Measurements from ENCODE around the gene CAPN9. TPM values are rescaled to one million over a fixed set of nuclear protein-coding genes. Genes with fewer than 3 reads are reported as not detected.

The CAPN9 gene
- total and polyA plus RNA-seq, 4 experiments from 2014 or later = 0.24 TPM; not detected in 3

- CTCF ChIA-PET (ENCODE audit: partially characterized antibody) = no interaction called here
- H3K27ac Mint-ChIP-seq = no peak overlapping the region
- Histone ChIP-seq H3K36me3 (ENCODE audit: insufficient read depth, low read length) (no peaks in the 10 kb centered on the region), H3K27ac (ENCODE audit: low read depth, low read length) (no peak overlapping the region), H3K27me3 (ENCODE audit: insufficient read depth, low read length) (no peaks in the 10 kb centered on the region), H3K9me3 (ENCODE audit: control insufficient read depth in 1 of 2, low read length in 2 of 2) (no peaks in the 10 kb centered on the region), H3K4me1 (ENCODE audit: insufficient read depth, low read length) (no peaks in the 10 kb centered on the region), H3K4me3 (ENCODE audit: low read length in 2 of 2) (no peak overlapping the region)
- intact Hi-C loops (cut with micrococcal nuclease) = no loop called here
- H3K4me1 Mint-ChIP-seq = no peaks in the 10 kb centered on the region
- H3K4me3 Mint-ChIP-seq = no peak overlapping the region
- DNase-seq = no peak
- POLR2A ChIA-PET (ENCODE audit: partially characterized antibody) = no interaction called here
- peaks cover 8 to 9% of the 10 kb centered on the region in 2 donors for H3K27me3 Mint-ChIP-seq
- H3K36me3 Mint-ChIP-seq = no peaks in the 10 kb centered on the region
- H3K9me3 Mint-ChIP-seq = peaks cover 0 to 11% (median 3%) of the 10 kb centered on the region in 8 donors
Measured at GRCh38 chr1:230828421-230828820, 81.2 kb downstream of the CAPN9 start.

GRCh38 chr1:230831771-230832170, 84.6 kb downstream of the CAPN9 start:
- Histone ChIP-seq H3K36me3 (ENCODE audit: insufficient read depth, low read length) (no peaks in the 10 kb centered on the region), H3K4me1 (ENCODE audit: insufficient read depth, low read length) (no peaks in the 10 kb centered on the region), H3K9me3 (ENCODE audit: control insufficient read depth in 1 of 2, low read length in 2 of 2) (no peaks in the 10 kb centered on the region), H3K4me3 (ENCODE audit: low read length in 2 of 2) (no peak overlapping the region), H3K27ac (ENCODE audit: low read depth, low read length) (no peak overlapping the region), H3K27me3 (ENCODE audit: insufficient read depth, low read length) (no peaks in the 10 kb centered on the region)
- peaks cover 0 to 11% (median 3%) of the 10 kb centered on the region in 8 donors for H3K9me3 Mint-ChIP-seq
- no peak for DNase-seq
- ChIA-PET CTCF (ENCODE audit: partially characterized antibody) (no interaction called here), POLR2A (ENCODE audit: partially characterized antibody) (no interaction called here)
- H3K4me3 Mint-ChIP-seq = no peak overlapping the region
- H3K27ac Mint-ChIP-seq = no peak overlapping the region
- H3K36me3 Mint-ChIP-seq = no peaks in the 10 kb centered on the region
- intact Hi-C loops (cut with micrococcal nuclease) = no loop called here
- peaks cover 6 to 14% of the 10 kb centered on the region in 2 donors for H3K27me3 Mint-ChIP-seq
- no peaks in the 10 kb centered on the region for H3K4me1 Mint-ChIP-seq

- Histone ChIP-seq H3K9me3 (ENCODE audit: control insufficient read depth in 1 of 2, low read length in 2 of 2) (no peaks in the 10 kb centered on the region), H3K27ac (ENCODE audit: low read depth, low read length) (no peak overlapping the region), H3K27me3 (ENCODE audit: insufficient read depth, low read length) (no peaks in the 10 kb centered on the region), H3K4me1 (ENCODE audit: insufficient read depth, low read length) (no peaks in the 10 kb centered on the region), H3K4me3 (ENCODE audit: low read length in 2 of 2) (no peak overlapping the region), H3K36me3 (ENCODE audit: insufficient read depth, low read length) (no peaks in the 10 kb centered on the region)
- POLR2A ChIA-PET (ENCODE audit: partially characterized antibody) = no interaction called here
- no peak overlapping the region for H3K4me3 Mint-ChIP-seq
- H3K27ac Mint-ChIP-seq = no peak overlapping the region
- H3K9me3 Mint-ChIP-seq = peaks cover 0 to 11% (median 3%) of the 10 kb centered on the region in 8 donors
- peaks cover 6 to 14% of the 10 kb centered on the region in 2 donors for H3K27me3 Mint-ChIP-seq
- no peaks in the 10 kb centered on the region for H3K4me1 Mint-ChIP-seq
- CTCF ChIA-PET (ENCODE audit: partially characterized antibody) = no interaction called here
- intact Hi-C loops (cut with micrococcal nuclease) = no loop called here
- H3K36me3 Mint-ChIP-seq = peaks cover 0 to 1% of the 10 kb centered on the region in 2 donors
- no peak for DNase-seq
Measured at GRCh38 chr1:230832476-230832875, 85.3 kb downstream of the CAPN9 start.

GRCh38 chr1:230833511-230833910, 86.3 kb downstream of the CAPN9 start:
- H3K36me3 Mint-ChIP-seq = peaks cover 2 to 12% of the 10 kb centered on the region in 2 donors
- Histone ChIP-seq H3K27ac (ENCODE audit: low read depth, low read length) (no peak overlapping the region), H3K4me3 (ENCODE audit: low read length in 2 of 2) (no peak overlapping the region), H3K4me1 (ENCODE audit: insufficient read depth, low read length) (no peaks in the 10 kb centered on the region), H3K27me3 (ENCODE audit: insufficient read depth, low read length) (no peaks in the 10 kb centered on the region), H3K36me3 (ENCODE audit: insufficient read depth, low read length) (no peaks in the 10 kb centered on the region), H3K9me3 (ENCODE audit: control insufficient read depth in 1 of 2, low read length in 2 of 2) (no peaks in the 10 kb centered on the region)
- ChIA-PET POLR2A (ENCODE audit: partially characterized antibody) (no interaction called here), CTCF (ENCODE audit: partially characterized antibody) (no interaction called here)
- H3K4me1 Mint-ChIP-seq = no peaks in the 10 kb centered on the region
- intact Hi-C loops (cut with micrococcal nuclease) = no loop called here
- peaks cover 0 to 11% (median 3%) of the 10 kb centered on the region in 8 donors for H3K9me3 Mint-ChIP-seq
- no peak for DNase-seq
- peaks cover 6 to 14% of the 10 kb centered on the region in 2 donors for H3K27me3 Mint-ChIP-seq
- no peak overlapping the region for H3K27ac Mint-ChIP-seq
- H3K4me3 Mint-ChIP-seq = no peak overlapping the region

- DNase-seq = no peak
- intact Hi-C loops (cut with micrococcal nuclease) = no loop called here
- H3K36me3 Mint-ChIP-seq = peaks cover 8 to 19% of the 10 kb centered on the region in 2 donors
- no peak overlapping the region for H3K27ac Mint-ChIP-seq
- ChIA-PET POLR2A (ENCODE audit: partially characterized antibody) (no interaction called here), CTCF (ENCODE audit: partially characterized antibody) (no interaction called here)
- Histone ChIP-seq H3K9me3 (ENCODE audit: control insufficient read depth in 1 of 2, low read length in 2 of 2) (no peaks in the 10 kb centered on the region), H3K27me3 (ENCODE audit: insufficient read depth, low read length) (no peaks in the 10 kb centered on the region), H3K36me3 (ENCODE audit: insufficient read depth, low read length) (no peaks in the 10 kb centered on the region), H3K4me3 (ENCODE audit: low read length in 2 of 2) (no peak overlapping the region), H3K27ac (ENCODE audit: low read depth, low read length) (no peak overlapping the region), H3K4me1 (ENCODE audit: insufficient read depth, low read length) (no peaks in the 10 kb centered on the region)
- H3K4me3 Mint-ChIP-seq = no peak overlapping the region
- peaks cover 6 to 13% of the 10 kb centered on the region in 2 donors for H3K27me3 Mint-ChIP-seq
- no peaks in the 10 kb centered on the region for H3K4me1 Mint-ChIP-seq
- H3K9me3 Mint-ChIP-seq = peaks cover 0 to 11% (median 3%) of the 10 kb centered on the region in 8 donors
Measured at GRCh38 chr1:230834292-230834691, 87.1 kb downstream of the CAPN9 start.

GRCh38 chr1:230836347-230836746, 89.2 kb downstream of the CAPN9 start:
- Histone ChIP-seq H3K4me3 (ENCODE audit: low read length in 2 of 2) (no peak overlapping the region), H3K27me3 (ENCODE audit: insufficient read depth, low read length) (no peaks in the 10 kb centered on the region), H3K9me3 (ENCODE audit: control insufficient read depth in 1 of 2, low read length in 2 of 2) (no peaks in the 10 kb centered on the region), H3K4me1 (ENCODE audit: insufficient read depth, low read length) (no peaks in the 10 kb centered on the region), H3K27ac (ENCODE audit: low read depth, low read length) (no peak overlapping the region), H3K36me3 (ENCODE audit: insufficient read depth, low read length) (no peaks in the 10 kb centered on the region)
- intact Hi-C loops (cut with micrococcal nuclease) = no loop called here
- Mint-ChIP-seq H3K27me3 (peaks cover 6 to 13% of the 10 kb centered on the region in 2 donors), H3K9me3 (peaks cover 0 to 8% (median 0%) of the 10 kb centered on the region in 8 donors), H3K4me3 (no peak overlapping the region), H3K27ac (no peak overlapping the region), H3K4me1 (no peaks in the 10 kb centered on the region), H3K36me3 (peaks cover 17 to 36% of the 10 kb centered on the region in 2 donors)
- ChIA-PET POLR2A (ENCODE audit: partially characterized antibody) (no interaction called here), CTCF (ENCODE audit: partially characterized antibody) (no interaction called here)
- no peak for DNase-seq

- H3K4me3 ChIP-seq (ENCODE audit: low read length in 2 of 2) = no peak overlapping the region
- Mint-ChIP-seq H3K36me3 (peaks cover 20 to 38% of the 10 kb centered on the region in 2 donors), H3K9me3 (peaks cover 0 to 5% (median 0%) of the 10 kb centered on the region in 8 donors), H3K27ac (no peak overlapping the region), H3K4me3 (no peak overlapping the region), H3K27me3 (peaks cover 5 to 13% of the 10 kb centered on the region in 2 donors), H3K4me1 (no peaks in the 10 kb centered on the region)
- DNase-seq = no peak
- intact Hi-C loops (cut with micrococcal nuclease) = no loop called here
- no peaks in the 10 kb centered on the region for H3K9me3 ChIP-seq (ENCODE audit: control insufficient read depth in 1 of 2, low read length in 2 of 2)
- H3K4me1 ChIP-seq (ENCODE audit: insufficient read depth, low read length) = no peaks in the 10 kb centered on the region
- POLR2A ChIA-PET (ENCODE audit: partially characterized antibody) = no interaction called here
- CTCF ChIA-PET (ENCODE audit: partially characterized antibody) = no interaction called here
- H3K36me3 ChIP-seq (ENCODE audit: insufficient read depth, low read length) = no peaks in the 10 kb centered on the region
- no peaks in the 10 kb centered on the region for H3K27me3 ChIP-seq (ENCODE audit: insufficient read depth, low read length)
- H3K27ac ChIP-seq (ENCODE audit: low read depth, low read length) = no peak overlapping the region
Measured at GRCh38 chr1:230836793-230837192, 89.6 kb downstream of the CAPN9 start.

GRCh38 chr1:230839173-230839572, 92.0 kb downstream of the CAPN9 start:
- no peak overlapping the region for H3K4me3 ChIP-seq (ENCODE audit: low read length in 2 of 2)
- H3K9me3 ChIP-seq (ENCODE audit: control insufficient read depth in 1 of 2, low read length in 2 of 2) = no peaks in the 10 kb centered on the region
- H3K27me3 ChIP-seq (ENCODE audit: insufficient read depth, low read length) = no peaks in the 10 kb centered on the region
- H3K27ac ChIP-seq (ENCODE audit: low read depth, low read length) = no peak overlapping the region
- Mint-ChIP-seq H3K4me1 (no peaks in the 10 kb centered on the region), H3K36me3 (peaks cover 24 to 48% of the 10 kb centered on the region in 2 donors), H3K27me3 (peaks cover 0 to 7% of the 10 kb centered on the region in 2 donors), H3K9me3 (peaks cover 0 to 2% (median 0%) of the 10 kb centered on the region in 8 donors), H3K4me3 (no peak overlapping the region), H3K27ac (no peak overlapping the region)
- intact Hi-C loops (cut with micrococcal nuclease) = no loop called here
- ChIA-PET CTCF (ENCODE audit: partially characterized antibody) (no interaction called here), POLR2A (ENCODE audit: partially characterized antibody) (no interaction called here)
- H3K36me3 ChIP-seq (ENCODE audit: insufficient read depth, low read length) = no peaks in the 10 kb centered on the region
- H3K4me1 ChIP-seq (ENCODE audit: insufficient read depth, low read length) = no peaks in the 10 kb centered on the region
- DNase-seq = no peak

Measured in CD4-positive, alpha-beta memory T cell (primary cell).